ENCODE measurements around the gene ACOX2. TPM values are rescaled to one million over a fixed set of nuclear protein-coding genes. Genes with fewer than 3 reads are reported as not detected.
"Not testable (repeated sequence)": the region's sequence is repeated elsewhere in the genome, so short reads cannot be mapped to it uniquely, and the experiment has no call there.

ACOX2 gene
- total RNA-seq, 4 donors from 2014 or later, result 18.3 to 28.9 (median 20.2) TPM

- intact Hi-C loops (cut with DNase I), result loop anchor here (5.0 to 10.0 kb wide), 3 partner anchors 37 to 345 kb away; partner anchors contain the start of gene KCTD6
- 70% methylated on average over 7 of the region's 15 CpGs for WGBS
- Histone ChIP-seq H3K9me3 (no peaks in the 10 kb centered on the region), H3K27ac (replicated peaks in 1 of 4) (no peak overlapping the region), H3K4me1 (peaks cover 4 to 29% (median 16%) of the 10 kb centered on the region in 4 donors), H3K4me3 (no peak overlapping the region), H3K36me3 (peaks cover 8 to 99% (median 79%) of the 10 kb centered on the region in 4 donors), H3K27me3 (no peaks in the 10 kb centered on the region)
- DNase-seq (ENCODE audit: extremely low spot score), result peak; percentile 89
- TF ChIP-seq POLR2AphosphoS5 (IDR thresholded peaks at IDR 0.05) (no peak), EP300 (IDR thresholded peaks at IDR 0.05) (no peak), POLR2A (IDR thresholded peaks at IDR 0.05; ENCODE audit: low read depth) (no peak), CTCF (IDR thresholded peaks at IDR 0.05) (no peak)
Measured at GRCh38 chr3:58529516-58530353, 7.3 kb downstream of the ACOX2 start.

- no peak for TF ChIP-seq POLR2A (IDR thresholded peaks at IDR 0.05; ENCODE audit: low read depth)
- no peak for TF ChIP-seq CTCF (IDR thresholded peaks at IDR 0.05)
- TF ChIP-seq POLR2AphosphoS5 (IDR thresholded peaks at IDR 0.05), result no peak
- TF ChIP-seq EP300 (IDR thresholded peaks at IDR 0.05), result no peak
- H3K36me3 ChIP-seq, result peaks cover 8 to 99% (median 79%) of the 10 kb centered on the region in 4 donors
- intact Hi-C loops (cut with DNase I), result no loop called here
- DNase-seq (ENCODE audit: extremely low spot score), result peak; percentile 91
- WGBS, result 22% methylated on average over 4 of the region's 6 CpGs
- H3K27ac ChIP-seq (replicated peaks in 1 of 4), result no peak overlapping the region
- no peaks in the 10 kb centered on the region for H3K9me3 ChIP-seq
- H3K4me3 ChIP-seq, result no peak overlapping the region
- peaks cover 4 to 27% (median 16%) of the 10 kb centered on the region in 4 donors for H3K4me1 ChIP-seq
- H3K27me3 ChIP-seq, result no peaks in the 10 kb centered on the region
Measured at GRCh38 chr3:58528629-58529028, 8.4 kb downstream of the ACOX2 start.

GRCh38 chr3:58527440-58527839 is 9.6 kb downstream of the ACOX2 start:
- peaks cover 11 to 99% (median 82%) of the 10 kb centered on the region in 4 donors for H3K36me3 ChIP-seq
- intact Hi-C loops (cut with DNase I), result not testable (repeated sequence)

GRCh38 chr3:58526515-58526957 is 10.5 kb downstream of the ACOX2 start:
- Histone ChIP-seq H3K36me3 (peaks cover 17 to 99% (median 86%) of the 10 kb centered on the region in 4 donors), H3K27ac (replicated peaks in 1 of 4) (no peak overlapping the region), H3K27me3 (no peaks in the 10 kb centered on the region), H3K9me3 (no peaks in the 10 kb centered on the region), H3K4me1 (peaks cover 0 to 13% (median 7%) of the 10 kb centered on the region in 4 donors), H3K4me3 (no peak overlapping the region)
- intact Hi-C loops (cut with DNase I), result no loop called here
- WGBS, result no CpG with 5 or more reads among the region's 7 CpGs
- DNase-seq (ENCODE audit: extremely low spot score), result peak; percentile 81
- TF ChIP-seq EP300 (IDR thresholded peaks at IDR 0.05) (no peak), POLR2A (IDR thresholded peaks at IDR 0.05; ENCODE audit: low read depth) (no peak), CTCF (IDR thresholded peaks at IDR 0.05) (no peak), POLR2AphosphoS5 (IDR thresholded peaks at IDR 0.05) (no peak)

More at GRCh38 chr3:58527440-58527839, 9.6 kb downstream of the ACOX2 start:
- H3K27me3 ChIP-seq; DNase-seq (ENCODE audit: extremely low spot score); H3K9me3 ChIP-seq; H3K4me3 ChIP-seq; H3K27ac ChIP-seq (replicated peaks in 1 of 4): not testable (repeated sequence)
- 92% methylated on average over 3 of the region's 3 CpGs for WGBS
- peaks cover 0 to 17% (median 8%) of the 10 kb centered on the region in 4 donors for H3K4me1 ChIP-seq

- DNase-seq (ENCODE audit: extremely low spot score), result peak; percentile 82
- no peak overlapping the region for H3K27ac ChIP-seq (replicated peaks in 1 of 4)
- H3K36me3 ChIP-seq, result peaks cover 9 to 99% (median 86%) of the 10 kb centered on the region in 4 donors
- H3K4me3 ChIP-seq, result no peak overlapping the region
- no peak for TF ChIP-seq CTCF (IDR thresholded peaks at IDR 0.05)
- TF ChIP-seq POLR2AphosphoS5 (IDR thresholded peaks at IDR 0.05), result no peak
- TF ChIP-seq EP300 (IDR thresholded peaks at IDR 0.05), result no peak
- TF ChIP-seq POLR2A (IDR thresholded peaks at IDR 0.05; ENCODE audit: low read depth), result no peak
- H3K4me1 ChIP-seq, result peaks cover 0 to 17% (median 10%) of the 10 kb centered on the region in 4 donors
- no peaks in the 10 kb centered on the region for H3K27me3 ChIP-seq
- intact Hi-C loops (cut with DNase I), result no loop called here
- H3K9me3 ChIP-seq, result no peaks in the 10 kb centered on the region
- WGBS, result 86% methylated on average over 10 of the region's 11 CpGs
Measured at GRCh38 chr3:58524326-58524888, 12.6 kb downstream of the ACOX2 start.

Measured in esophagus muscularis mucosa (tissue), 4 donors.